ENCODE measurements around the gene PTPMT1. TPM values are rescaled to one million over a fixed set of nuclear protein-coding genes. Genes with fewer than 3 reads are reported as not detected.

Gene PTPMT1
- total RNA-seq, 2 donors from 2014 or later, result 52.4 TPM

GRCh38 chr11:47587723-47588326 is 22.4 kb downstream of the PTPMT1 start:
- no peak overlapping the region for H3K4me3 ChIP-seq
- peaks cover 0 to 11% of the 10 kb centered on the region in 2 donors for H3K36me3 ChIP-seq (replicated peaks in 1 of 2; ENCODE audit: insufficient read depth in 1 of 2, low read depth in 2 of 2)
- no peaks in the 10 kb centered on the region for H3K4me1 ChIP-seq
- TF ChIP-seq CTCF (IDR thresholded peaks at IDR 0.05) (no peak), POLR2A (IDR thresholded peaks at IDR 0.05) (no peak)
- no peaks in the 10 kb centered on the region for H3K9me3 ChIP-seq
- 60% methylated on average over 6 to 14 of the region's 14 CpGs for WGBS, 2 donors
- DNase-seq, result peak in 1 of 4 donors; percentile 64
- H3K27me3 ChIP-seq, result peaks cover 0 to 11% of the 10 kb centered on the region in 2 donors
- intact Hi-C loops (cut with DNase I), result no loop called here
- no peak for ATAC-seq
- no peak overlapping the region for H3K27ac ChIP-seq

- Histone ChIP-seq H3K4me3 (no peak overlapping the region), H3K27ac (no peak overlapping the region), H3K4me1 (peaks cover 8% of the 10 kb centered on the region), H3K9me3 (no peaks in the 10 kb centered on the region), H3K27me3 (peaks cover 0 to 23% of the 10 kb centered on the region in 2 donors), H3K36me3 (replicated peaks in 1 of 2; ENCODE audit: insufficient read depth in 1 of 2, low read depth in 2 of 2) (no peaks in the 10 kb centered on the region)
- intact Hi-C loops (cut with DNase I), result no loop called here
- no peak for TF ChIP-seq CTCF (IDR thresholded peaks at IDR 0.05)
- TF ChIP-seq POLR2A (IDR thresholded peaks at IDR 0.05), result no peak
- ATAC-seq (no peak), DNase-seq (no peak)
- WGBS, 2 donors, result 90 to 93% methylated on average over 10 to 11 of the region's 11 CpGs
Measured at GRCh38 chr11:47589118-47589517, 23.7 kb downstream of the PTPMT1 start.

GRCh38 chr11:47589584-47589976 is 24.2 kb downstream of the PTPMT1 start:
- Histone ChIP-seq H3K9me3 (no peaks in the 10 kb centered on the region), H3K4me3 (no peak overlapping the region), H3K27me3 (peaks cover 0 to 28% of the 10 kb centered on the region in 2 donors), H3K36me3 (replicated peaks in 1 of 2; ENCODE audit: insufficient read depth in 1 of 2, low read depth in 2 of 2) (no peaks in the 10 kb centered on the region), H3K4me1 (peaks cover 13% of the 10 kb centered on the region), H3K27ac (no peak overlapping the region)
- intact Hi-C loops (cut with DNase I), result no loop called here
- no peak for TF ChIP-seq POLR2A (IDR thresholded peaks at IDR 0.05)
- TF ChIP-seq CTCF (IDR thresholded peaks at IDR 0.05), result no peak
- no peak for ATAC-seq
- DNase-seq, result no peak
- 51 to 73% methylated on average over 8 to 37 of the region's 51 CpGs for WGBS, 2 donors

- Histone ChIP-seq H3K27me3 (peaks cover 0 to 29% of the 10 kb centered on the region in 2 donors), H3K36me3 (replicated peaks in 1 of 2; ENCODE audit: insufficient read depth in 1 of 2, low read depth in 2 of 2) (no peaks in the 10 kb centered on the region), H3K9me3 (no peaks in the 10 kb centered on the region), H3K27ac (no peak overlapping the region), H3K4me3 (no peak overlapping the region), H3K4me1 (peaks cover 13% of the 10 kb centered on the region)
- no peak for TF ChIP-seq POLR2A (IDR thresholded peaks at IDR 0.05)
- TF ChIP-seq CTCF (IDR thresholded peaks at IDR 0.05), result no peak
- ATAC-seq (no peak), DNase-seq (no peak)
- intact Hi-C loops (cut with DNase I), result no loop called here
- WGBS, 2 donors, result 47 to 92% methylated on average over 12 to 80 of the region's 122 CpGs
Measured at GRCh38 chr11:47589977-47590861, 24.8 kb downstream of the PTPMT1 start.

Measured in body of pancreas (tissue), 4 donors.